ENCODE results near the gene ADAMTS10.

GRCh38 chr19:8580710-8581281, 29.7 kb downstream of the ADAMTS10 start:
- TF ChIP-seq EP300 (IDR thresholded peaks at IDR 0.05; ENCODE audit: borderline replicate concordance) (no peak), CEBPB (IDR thresholded peaks at IDR 0.05) (no peak), MAX (IDR thresholded peaks at IDR 0.05) (no peak), TAF1 (IDR thresholded peaks at IDR 0.05; ENCODE audit: low read depth) (no peak), REST (IDR thresholded peaks at IDR 0.05; ENCODE audit: low read depth) (no peak), RAD21 (IDR thresholded peaks at IDR 0.05; ENCODE audit: low read depth) (peak; percentile 89), CREB1 (IDR thresholded peaks at IDR 0.05; ENCODE audit: low read depth) (no peak), ZBTB7A (IDR thresholded peaks at IDR 0.05; ENCODE audit: low read depth) (0 out of 2 replicates have a peak, but pooled peaks have one; percentile 42), TEAD4 (IDR thresholded peaks at IDR 0.05) (no peak)
